Stimulated activated CD8-positive, alpha-beta memory T cell treated with anti-CD3 and anti-CD28 coated beads, Interleukin-12 subunit alpha, Interleukin-12 subunit beta, amount 100 ng/mL, for 24 hours (primary cell): ENCODE measurements around the gene MAVS.
"Not testable (repeated sequence)": the region's sequence is repeated elsewhere in the genome, so short reads cannot be mapped to it uniquely, and the experiment has no call there.

Source experiments
- DNase-seq: peaks from one replicate; pipeline ENCODE4 v3.0.0-alpha.2; 2020; ENCODE audit errors: extremely low read depth

Gene MAVS

DNA sequence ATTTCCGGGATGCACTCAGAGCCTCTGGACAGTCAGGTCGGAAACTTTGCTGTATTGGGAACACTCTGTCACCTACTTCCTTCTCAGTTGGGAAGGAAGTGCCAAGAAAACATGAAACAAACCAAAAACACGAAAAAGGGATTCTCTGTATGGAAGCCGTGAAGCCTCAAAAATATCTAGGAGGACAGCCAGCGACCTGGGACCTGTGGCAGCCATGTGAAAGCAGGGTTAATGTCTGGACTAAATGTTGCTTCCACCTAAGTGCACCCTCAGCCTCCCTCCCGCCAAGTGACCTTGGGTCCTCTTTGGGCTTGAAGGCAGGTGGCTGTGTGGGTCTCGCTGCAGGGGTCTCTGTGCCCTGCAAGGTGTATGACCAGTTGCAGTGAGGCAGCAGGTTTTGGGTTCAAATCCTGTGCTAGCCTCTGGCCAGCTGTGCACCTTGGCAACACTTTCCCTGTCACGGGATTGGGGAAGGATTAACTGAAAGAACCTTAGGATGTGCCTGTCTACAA is 851 bp downstream of the MAVS start:
- DNase-seq, result no peak

GRCh38 chr20:3848565-3848964 is 1.9 kb downstream of the MAVS start:
- no peak for DNase-seq

DNA sequence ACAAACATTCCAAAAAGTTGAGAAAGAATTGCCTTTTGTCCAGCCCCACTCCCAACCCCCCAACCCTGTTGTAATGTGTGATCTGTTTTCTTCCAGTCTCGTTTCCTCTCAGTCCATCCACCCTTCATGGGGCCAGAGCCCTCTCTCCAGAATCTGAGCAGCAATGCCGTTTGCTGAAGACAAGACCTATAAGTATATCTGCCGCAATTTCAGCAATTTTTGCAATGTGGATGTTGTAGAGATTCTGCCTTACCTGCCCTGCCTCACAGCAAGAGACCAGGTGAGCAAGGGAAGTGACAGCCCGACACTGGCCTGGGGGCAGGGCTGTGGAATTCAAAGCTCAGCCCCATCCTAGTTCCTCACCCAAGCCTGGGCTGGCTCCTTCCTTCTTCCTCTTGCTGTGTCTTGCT is 7.8 kb downstream of the MAVS start:
- DNase-seq, result no peak

- no peak for DNase-seq
These were observed 10.8 kb downstream of the MAVS start for GRCh38 chr20:3857405-3857804.

GRCh38 chr20:3858689-3859088 is 12.1 kb downstream of the MAVS start:
- DNase-seq, result no peak

DNA sequence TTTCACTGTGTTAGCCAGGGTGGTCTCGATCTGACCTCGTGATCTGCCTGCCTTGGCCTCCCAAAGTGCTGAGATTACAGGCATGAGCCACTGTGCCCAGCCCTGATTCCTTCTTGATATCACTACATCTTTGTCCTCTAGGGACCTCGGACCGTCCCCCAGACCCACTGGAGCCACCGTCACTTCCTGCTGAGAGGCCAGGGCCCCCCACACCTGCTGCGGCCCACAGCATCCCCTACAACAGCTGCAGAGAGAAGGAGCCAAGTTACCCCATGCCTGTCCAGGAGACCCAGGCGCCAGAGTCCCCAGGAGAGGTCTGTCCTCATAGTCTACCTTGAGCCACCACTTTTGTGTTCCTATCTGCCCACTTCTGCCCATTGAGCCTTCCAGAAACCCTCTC is 14.6 kb downstream of the MAVS start:
- DNase-seq, result no peak

GRCh38 chr20:3862333-3862732 is 15.7 kb downstream of the MAVS start:
- no peak for DNase-seq

DNA sequence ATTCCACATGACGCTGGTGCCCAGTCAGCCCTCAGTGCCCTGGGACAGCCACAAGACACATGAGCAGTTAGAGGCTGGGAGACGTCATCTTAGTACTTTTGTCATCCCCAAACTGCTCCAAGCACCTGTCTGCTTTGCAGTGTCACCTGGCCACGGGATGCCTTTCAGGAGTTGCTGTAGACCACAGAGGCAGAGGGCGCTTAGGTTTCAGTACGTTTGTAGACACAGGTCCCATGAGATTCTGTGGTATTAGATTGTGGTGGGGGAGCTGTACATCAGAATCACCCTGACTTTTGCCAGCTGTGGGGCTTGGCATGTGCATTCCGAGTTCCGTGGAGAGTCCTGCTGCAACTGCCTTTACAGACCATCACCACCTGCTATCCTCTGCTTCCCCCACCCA is 16.7 kb downstream of the MAVS start:
- no peak for DNase-seq

- DNase-seq, result no peak
These were observed 17.9 kb downstream of the MAVS start for GRCh38 chr20:3864518-3864917.

DNA sequence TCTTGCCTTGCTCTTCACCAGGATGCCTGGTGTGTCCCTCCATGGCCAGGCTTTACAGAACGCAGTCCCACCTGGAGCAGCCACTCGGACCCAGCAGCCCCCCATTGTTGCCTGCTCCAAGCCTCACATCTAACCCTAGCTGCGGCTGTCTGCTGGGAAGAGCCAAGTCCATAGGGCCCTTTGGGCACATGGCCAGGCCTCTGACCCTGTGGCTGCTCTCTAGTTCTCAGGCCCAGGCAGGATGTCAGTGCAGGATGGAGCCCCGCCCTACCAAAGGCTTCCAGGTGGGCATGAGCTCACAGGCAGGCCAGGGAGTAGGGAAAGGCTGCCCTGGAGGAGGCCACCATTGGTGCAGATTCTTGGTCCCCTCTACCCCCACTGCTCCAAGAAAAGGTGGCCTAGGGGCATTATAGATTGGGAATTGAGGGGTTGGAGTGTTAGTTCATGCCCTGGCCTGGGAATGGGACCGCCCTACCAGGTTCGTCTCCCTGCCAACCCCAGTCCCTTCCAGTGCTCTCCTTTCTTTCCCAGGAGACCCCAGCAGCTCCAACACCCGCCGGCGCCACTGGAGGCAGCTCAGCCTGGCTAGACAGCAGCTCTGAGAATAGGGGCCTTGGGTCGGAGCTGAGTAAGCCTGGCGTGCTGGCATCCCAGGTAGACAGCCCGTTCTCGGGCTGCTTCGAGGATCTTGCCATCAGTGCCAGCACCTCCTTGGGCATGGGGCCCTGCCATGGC is 18.7 kb downstream of the MAVS start:
- no peak for DNase-seq

GRCh38 chr20:3865887-3866407 is 19.3 kb downstream of the MAVS start:
- DNase-seq, result no peak

DNA sequence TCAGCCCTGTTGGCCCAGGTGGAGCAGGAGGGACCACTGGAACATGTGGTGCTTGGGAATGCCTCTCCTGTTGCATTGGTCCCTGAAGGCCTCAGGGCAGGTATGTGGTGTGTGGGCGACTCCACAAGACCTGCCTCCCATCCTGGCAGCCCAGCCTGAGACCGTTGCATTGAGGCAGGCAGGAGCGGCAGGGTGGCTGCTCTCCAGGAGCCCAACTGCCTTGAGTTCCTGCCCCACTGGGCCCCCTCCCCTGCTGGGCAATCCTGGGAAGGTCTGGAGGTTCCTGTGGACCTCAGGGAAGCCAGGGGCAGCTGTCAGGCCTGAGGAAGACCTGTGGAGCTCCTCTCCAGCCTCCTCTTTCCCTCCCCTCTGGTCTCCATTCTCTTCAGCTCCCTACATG is 19.8 kb downstream of the MAVS start:
- no peak for DNase-seq

DNA sequence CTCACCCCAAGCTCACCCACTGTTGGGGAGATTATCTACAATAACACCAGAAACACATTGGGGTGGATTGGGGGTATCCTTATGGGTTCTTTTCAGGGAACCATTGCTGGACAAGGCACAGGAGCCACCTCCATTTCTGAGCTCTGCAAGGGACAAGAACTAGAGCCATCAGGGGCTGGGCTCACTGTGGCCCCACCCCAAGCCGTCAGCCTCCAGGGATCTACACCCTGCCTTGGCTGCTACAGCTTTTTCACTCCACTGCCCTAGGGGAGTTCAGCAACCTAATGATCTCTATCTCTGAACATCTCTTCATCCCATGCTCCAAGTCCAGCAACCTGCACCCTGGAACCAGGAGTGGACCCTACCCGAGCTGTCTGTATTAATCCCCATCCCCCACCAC is 21.2 kb downstream of the MAVS start:
- no peak for DNase-seq

DNA sequence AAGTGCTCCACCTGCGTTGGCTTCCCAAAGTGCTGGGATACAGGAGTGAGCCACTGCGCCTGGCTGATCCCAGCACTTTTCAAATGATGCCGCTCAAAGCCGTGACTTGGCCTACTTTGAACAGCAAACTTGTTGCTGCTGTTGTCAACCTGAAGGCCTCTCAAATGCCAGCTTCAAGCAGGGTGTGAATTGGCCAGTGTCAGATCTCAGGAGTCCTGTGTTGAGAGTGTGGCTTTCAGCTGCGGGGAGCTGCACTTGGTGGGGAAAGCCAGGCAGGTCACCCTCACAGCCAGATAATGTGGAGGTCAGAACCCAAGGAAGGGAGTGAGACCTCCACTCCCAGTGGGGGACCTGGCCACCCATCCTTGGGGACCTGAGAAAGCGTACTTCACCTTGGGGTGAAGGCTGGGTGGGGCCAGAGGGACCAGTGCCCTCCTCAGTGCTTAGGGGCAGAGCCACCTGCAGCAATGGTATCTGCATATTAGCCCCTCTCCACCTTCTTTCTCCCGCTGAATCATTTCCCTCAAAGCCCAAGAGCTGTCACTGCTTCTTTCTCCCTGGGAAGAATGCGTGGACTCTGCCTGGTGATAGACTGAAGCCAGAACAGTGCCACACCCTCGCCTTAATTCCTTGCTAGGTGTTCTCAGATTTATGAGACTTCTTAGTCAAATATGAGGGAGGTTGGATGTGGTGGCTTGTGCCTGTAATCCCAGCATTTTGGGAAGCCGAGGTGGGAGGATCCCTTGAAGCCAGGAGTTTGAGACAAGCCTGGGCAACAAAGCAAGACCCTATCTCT is 23.4 kb downstream of the MAVS start:
- DNase-seq, result no peak

DNA sequence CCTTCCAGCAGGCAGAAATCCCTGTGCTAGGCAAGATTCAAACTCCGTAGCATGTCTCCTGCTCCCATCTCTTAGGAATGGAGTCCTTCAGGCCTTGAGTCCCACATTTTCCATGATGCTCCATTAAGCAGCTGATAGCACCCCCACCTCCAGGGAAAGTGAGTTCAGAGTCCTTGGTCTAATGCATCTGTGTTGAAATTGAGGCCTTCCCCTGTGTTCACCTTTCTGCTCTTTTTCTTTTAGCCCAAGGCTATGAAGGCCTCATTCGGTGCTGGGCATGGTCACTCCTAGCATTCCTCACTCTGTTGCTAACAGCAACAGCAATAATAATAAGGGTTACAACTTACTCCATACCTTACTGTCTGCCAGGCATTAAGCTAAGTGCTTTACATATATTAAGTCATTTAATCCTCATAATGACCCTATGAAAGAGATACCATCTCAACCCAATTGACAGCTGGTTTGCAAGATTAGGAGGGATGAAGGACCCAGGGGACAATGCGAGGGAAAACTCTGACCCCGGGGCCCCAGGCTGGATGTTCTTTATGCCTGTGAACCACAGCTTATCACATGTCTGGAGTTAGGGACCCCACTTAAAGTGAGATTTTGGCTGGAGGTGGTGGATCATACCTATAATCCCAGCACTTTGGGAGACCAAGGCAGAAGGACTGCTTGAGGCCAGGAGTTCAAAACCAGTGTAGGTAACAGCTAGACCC is 25.1 kb downstream of the MAVS start:
- DNase-seq, result no peak

DNA sequence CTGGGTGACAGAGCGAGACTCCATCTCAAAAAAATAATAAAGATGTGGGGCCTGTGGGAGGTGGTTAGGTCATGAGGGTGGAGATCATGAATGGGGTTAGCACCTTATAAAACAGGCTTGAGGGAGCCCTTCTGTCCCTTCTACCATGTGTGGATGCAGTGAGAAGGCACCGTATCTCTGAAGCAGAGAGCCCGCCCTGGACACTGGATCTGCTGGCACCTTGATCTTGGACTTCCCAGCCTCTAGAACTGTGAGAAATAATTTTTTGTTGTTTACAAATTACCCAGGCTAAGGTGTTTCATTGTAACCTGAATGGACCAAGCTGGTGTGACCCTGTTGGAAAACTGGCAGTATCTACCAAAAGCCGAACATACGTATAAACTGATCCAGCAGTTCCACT is 26.9 kb downstream of the MAVS start:
- no peak for DNase-seq

GRCh38 chr20:3874194-3874844 is 27.7 kb downstream of the MAVS start:
- DNase-seq, result no peak

DNA sequence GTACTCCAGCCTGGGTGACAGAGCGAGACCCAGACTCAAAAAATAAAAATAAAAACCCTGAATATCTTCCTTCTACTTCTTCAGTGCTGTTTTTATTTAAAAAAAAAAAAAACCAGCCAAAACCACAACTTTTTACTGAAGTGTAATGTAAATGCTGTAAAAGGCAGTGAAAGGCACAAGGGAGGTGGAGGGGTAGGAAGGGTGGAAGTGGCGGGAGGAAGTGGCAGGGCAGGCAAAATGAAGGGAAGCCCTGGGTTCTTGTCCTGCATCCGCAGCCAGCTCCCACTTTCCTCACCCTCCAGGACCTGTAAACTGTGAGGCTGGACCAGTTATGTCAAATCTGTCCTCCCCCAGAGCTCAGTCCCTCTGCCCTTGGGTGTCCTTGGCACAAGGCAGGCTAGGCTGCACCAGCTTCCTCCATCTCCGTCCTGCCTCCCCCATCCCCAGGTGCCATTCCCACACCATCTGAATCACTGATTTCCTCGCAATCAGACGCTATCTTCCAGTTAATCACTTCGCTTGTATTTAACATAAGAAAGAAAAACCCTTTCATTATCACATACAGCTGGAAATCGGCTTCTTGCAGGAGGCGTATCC is 28.8 kb downstream of the MAVS start:
- no peak for DNase-seq

DNA sequence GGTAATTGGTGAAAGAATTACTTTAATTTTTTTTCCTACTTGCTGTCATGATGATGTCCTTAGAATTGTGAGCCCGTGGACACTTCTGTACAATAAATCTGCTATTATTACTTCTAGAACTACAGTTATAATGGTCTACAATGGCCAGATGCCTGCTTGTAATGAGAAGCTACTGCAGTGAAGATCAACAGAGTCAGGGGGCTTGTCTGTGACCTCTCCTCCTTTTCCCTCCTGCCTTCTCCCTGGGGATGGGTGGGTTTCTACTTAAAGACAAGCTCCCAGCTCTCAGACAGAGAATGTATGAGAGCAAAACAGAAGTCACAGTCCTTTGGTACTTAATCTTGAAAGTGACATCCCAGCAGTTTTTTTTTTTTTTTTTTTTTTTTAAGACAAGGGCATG is 29.4 kb downstream of the MAVS start:
- DNase-seq, result no peak

DNA sequence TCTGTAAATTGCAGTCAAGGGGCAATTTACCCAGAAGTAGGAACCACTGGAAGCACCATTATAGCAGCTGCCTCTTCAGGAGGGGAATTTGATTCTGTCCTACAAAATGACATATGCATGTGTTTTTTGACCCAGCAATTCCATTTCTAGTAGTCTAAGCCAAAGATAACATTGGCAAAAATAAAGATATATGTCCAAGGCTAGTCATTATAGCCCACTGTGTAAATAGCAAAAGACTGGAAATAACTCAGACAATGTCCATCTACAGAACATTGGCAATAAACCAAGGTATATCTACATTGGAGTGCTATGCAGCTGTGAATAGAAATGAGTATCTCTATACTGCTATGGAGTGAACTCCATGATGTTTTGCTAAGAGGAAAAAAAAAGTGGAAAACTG is 30.0 kb downstream of the MAVS start:
- DNase-seq, result no peak

GRCh38 chr20:3878921-3879274 is 32.3 kb downstream of the MAVS start:
- not testable (repeated sequence) for DNase-seq

GRCh38 chr20:3885715-3886114 is 39.1 kb downstream of the MAVS start:
- DNase-seq, result no peak
